SK-N-SH (cell line): ENCODE results near the gene POLD3.

Experiments used
- CTCF ChIP-seq: fragments of 200-600 bp; sonication (generic); IDR thresholded peaks from 2 replicates; pipeline ENCODE4 v1.6.1; 2017; ENCODE audit warnings: antibody characterized with exemption, mild to moderate bottlenecking, moderate library complexity
- MXI1 ChIP-seq: IDR thresholded peaks from 2 replicates; pipeline ENCODE4 v1.6.1; 2012; ENCODE audit warnings: mild to moderate bottlenecking, low read depth, low read length, improper control_type of control experiment
- TF ChIP-seq, protein P1 (sequence below): IDR thresholded peaks from 2 replicates; pipeline ENCODE4 v1.4.0; 2012; ENCODE audit warnings: low read depth

DNA sequence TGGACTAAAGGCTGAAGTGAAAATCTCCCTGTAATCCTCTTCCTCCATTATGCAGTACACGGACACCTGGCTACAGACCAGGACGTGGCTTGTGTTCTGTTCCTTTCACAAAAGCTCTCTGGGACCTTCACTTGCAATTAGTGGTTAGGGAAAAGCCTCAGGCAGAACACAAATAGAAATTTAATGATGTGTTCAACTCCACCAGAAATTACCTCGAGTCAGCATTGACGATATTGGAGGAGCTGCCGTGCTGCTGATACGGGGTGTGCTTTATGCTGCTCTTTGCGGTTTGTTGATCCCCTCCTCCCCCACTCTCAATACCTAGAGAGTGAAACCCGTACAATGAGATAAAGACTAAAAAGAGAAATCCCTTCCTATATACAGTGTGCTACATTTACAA is 48.9 kb downstream of the POLD3 start:
- TF ChIP-seq MXI1: no peak
- TF ChIP-seq CTCF: no peak
- TF ChIP-seq, protein P1, sequence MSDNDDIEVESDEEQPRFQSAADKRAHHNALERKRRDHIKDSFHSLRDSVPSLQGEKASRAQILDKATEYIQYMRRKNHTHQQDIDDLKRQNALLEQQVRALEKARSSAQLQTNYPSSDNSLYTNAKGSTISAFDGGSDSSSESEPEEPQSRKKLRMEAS: no peak
